HG03066 (cell line): ENCODE data around the gene LIN7A.

Source experiments
- ATAC-seq: cut with Tn5 transposase; IDR thresholded peaks from one replicate; pipeline ENCODE4 v1.9.1; 2021; ENCODE audit warnings: low read depth; ENCODE audit not compliant: unreplicated experiment

LIN7A gene

GRCh38 chr12:80937391-80938238 lies at the start of gene LIN7A:
Gene LIN7A, minus strand, starts transcription at chr12:80937934. Its CDS starts 212 bp downstream, at chr12:80937722.
- ATAC-seq: peak; percentile 32

GRCh38 chr12:80986224-80986623 lies 48.5 kb upstream of the LIN7A start:
- ATAC-seq: no peak

GRCh38 chr12:80979816-80980215 lies 42.1 kb upstream of the LIN7A start:
- ATAC-seq: no peak

GRCh38 chr12:80979251-80979650 lies 41.5 kb upstream of the LIN7A start:
- ATAC-seq: no peak

GRCh38 chr12:80977346-80977745 lies 39.6 kb upstream of the LIN7A start:
- no peak for ATAC-seq

GRCh38 chr12:80968326-80968725 lies 30.6 kb upstream of the LIN7A start:
- ATAC-seq: no peak

GRCh38 chr12:80967565-80967964 lies 29.8 kb upstream of the LIN7A start:
- no peak for ATAC-seq

- no peak for ATAC-seq
These were observed 28.3 kb upstream of the LIN7A start for GRCh38 chr12:80966001-80966400.

- no peak for ATAC-seq
These were observed 20.4 kb upstream of the LIN7A start for GRCh38 chr12:80958162-80958561.

- no peak for ATAC-seq
These were observed 17.3 kb upstream of the LIN7A start for GRCh38 chr12:80954857-80955520.

- ATAC-seq: no peak
These were observed 14.7 kb upstream of the LIN7A start for GRCh38 chr12:80952443-80952842.

- ATAC-seq: no peak
These were observed 8.9 kb upstream of the LIN7A start for GRCh38 chr12:80946591-80946990.

- ATAC-seq: no peak
These were observed 5.6 kb upstream of the LIN7A start for GRCh38 chr12:80943338-80943737.

GRCh38 chr12:80941916-80942315 lies 4.2 kb upstream of the LIN7A start:
- ATAC-seq: no peak

GRCh38 chr12:80939231-80939950 lies 1.7 kb upstream of the LIN7A start:
- ATAC-seq: no peak

- ATAC-seq: peak; percentile 26
These were observed 663 bp upstream of the LIN7A start for GRCh38 chr12:80938397-80938796.

- peak; percentile 43 for ATAC-seq
These were observed 918 bp downstream of the LIN7A start for GRCh38 chr12:80936642-80937390.

- ATAC-seq: no peak
These were observed 1.4 kb downstream of the LIN7A start for GRCh38 chr12:80936353-80936641.

- ATAC-seq: no peak
These were observed 2.6 kb downstream of the LIN7A start for GRCh38 chr12:80935111-80935510.

GRCh38 chr12:80925983-80926382 lies 11.8 kb downstream of the LIN7A start:
- no peak for ATAC-seq

GRCh38 chr12:80925237-80925636 lies 12.5 kb downstream of the LIN7A start:
- ATAC-seq: no peak
